Sigmoid colon (tissue), 7 donors: Measurements from ENCODE around the gene ARVCF. TPM values are rescaled to one million over a fixed set of nuclear protein-coding genes. Genes with fewer than 3 reads are reported as not detected.

Experiments used
- DNase-seq: peaks from one replicate; pipeline ENCODE4 v3.0.0-alpha.2; 2019
- H3K27ac ChIP-seq, 4 donors: fragments of 200-600 bp; sonication (generic); one replicate each; pipeline ENCODE4 v1.5.1; 2016 to 2019; ENCODE audit warnings: mild to moderate bottlenecking in 1 of 4
- H3K27me3 ChIP-seq, 3 donors: fragments of 200-600 bp; sonication (generic); one replicate each; pipeline ENCODE4 v1.5.1; 2019; ENCODE audit warnings: mild to moderate bottlenecking in 1 of 3
- H3K36me3 ChIP-seq, 4 donors: fragments of 200-600 bp; sonication (generic); one replicate each; pipeline ENCODE4 v1.5.1; 2016 to 2019
- H3K4me1 ChIP-seq, 4 donors: fragments of 200-600 bp; sonication (generic); one replicate each; pipeline ENCODE4 v1.5.1; 2017 to 2019
- H3K4me3 ChIP-seq, 4 donors: fragments of 200-600 bp; sonication (generic); one replicate each; pipeline ENCODE4 v1.5.1; 2017 to 2019; ENCODE audit warnings: mild to moderate bottlenecking in 2 of 4, moderate library complexity in 1 of 4
- H3K9me3 ChIP-seq, 4 donors: fragments of 200-600 bp in 3 of 4; sonication (generic) in 3 of 4; one replicate each; pipeline versions ENCODE4 v1.5.1 to v1.6.1; 2013 to 2019
- CTCF ChIP-seq, 4 experiments: fragments of 450-650 bp in 3 of 4; fragments of 200-600 bp in 1 of 4; IDR thresholded peaks; one replicate each; pipeline ENCODE4 v1.5.1; 2016 to 2019; ENCODE audit warnings: antibody characterized with exemption in 4 of 4, mild to moderate bottlenecking in 3 of 4, moderate library complexity in 2 of 4
- EP300 ChIP-seq, 4 donors: sonication (generic); formaldehyde crosslinking; IDR thresholded peaks; one replicate each; pipeline ENCODE4 v1.6.1; 2017; ENCODE audit warnings: antibody characterized with exemption in 4 of 4
- POLR2A ChIP-seq, 2 donors: fragments of 450-650 bp; IDR thresholded peaks; one replicate each; pipeline ENCODE4 v1.6.1; 2016; ENCODE audit warnings: antibody characterized with exemption in 2 of 2, mild to moderate bottlenecking in 2 of 2, moderate library complexity in 2 of 2
- POLR2AphosphoS5 ChIP-seq, 4 donors: sonication (generic); formaldehyde crosslinking; IDR thresholded peaks; one replicate each; pipeline ENCODE4 v1.6.1; 2017; ENCODE audit warnings: antibody characterized with exemption in 4 of 4
- WGBS, 2 donors: extraction: QIAGEN DNeasy Blood & Tissue Kit; methylation state at CpG; one replicate each; pipeline ENCODE4 v1.1.7; 2013; 5-methylcytosine and 5-hydroxymethylcytosine counted together
- intact Hi-C: fragments of 100-400 bp; cut with DNase I; formaldehyde crosslinking; loops from one replicate; pipeline ENCODE4 v1.15.1; 2023
- polyA plus RNA-seq, 3 donors: library from polyadenylated mRNA; stranded (reverse); fragments of 200-250 nt; gene quantifications; one replicate each; pipeline ENCODE4 v1.2.3, GENCODE V29; 2013
- total RNA-seq, 4 donors: library from RNA; depleted of rRNA; stranded (reverse); fragments of >200 nt; gene quantifications; one replicate each; pipeline ENCODE4 v1.1.0, GENCODE V29; 2016
- donor health status: healthy with polysubstance abuse.
- donor health status: Bipolar disorder and iron deficiency.
- donor health status: healthy.

ARVCF gene
- total and polyA plus RNA-seq, 7 donors: 3.9 to 33.8 (median 14.6) TPM

DNA sequence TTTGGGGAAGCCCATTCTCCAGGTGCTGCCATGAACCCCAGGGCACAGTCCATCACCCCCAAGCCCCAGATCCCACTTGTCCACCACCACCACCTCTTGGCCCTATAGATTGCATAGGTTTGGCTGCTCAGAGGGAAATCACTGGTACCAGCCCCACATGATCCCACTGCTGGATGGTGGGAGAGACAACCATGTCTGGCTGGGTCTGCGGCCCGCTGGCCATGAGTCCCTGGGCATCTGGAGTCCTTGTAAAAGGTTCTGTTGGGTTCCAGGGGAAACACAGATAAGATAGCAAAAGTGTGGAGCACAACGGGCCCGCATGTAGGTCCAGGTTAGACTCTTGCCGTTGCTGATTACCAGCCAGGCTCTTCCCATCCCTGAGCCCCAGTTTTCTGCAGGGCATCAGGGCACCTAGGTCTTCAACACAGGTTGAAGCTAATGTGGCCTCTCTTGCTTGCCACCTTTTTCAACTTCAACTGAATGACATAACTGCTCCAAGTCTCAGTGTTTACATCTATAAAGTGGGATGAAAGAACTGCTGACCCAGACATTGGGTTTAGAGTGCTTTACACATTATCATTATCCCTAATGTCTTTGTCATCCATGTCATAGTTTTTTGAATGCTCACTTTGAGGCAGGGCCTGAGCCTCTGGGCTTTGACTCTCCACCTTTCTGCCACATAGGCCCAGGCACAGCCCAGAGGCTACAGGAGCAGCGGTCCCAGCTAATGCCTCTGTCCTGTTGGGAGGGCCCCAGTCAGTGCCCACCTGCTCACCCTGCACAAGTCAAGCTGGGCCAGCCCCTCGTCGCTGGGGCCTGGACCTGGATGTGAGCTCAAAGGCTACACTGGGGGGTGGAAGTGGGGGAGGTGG is 3.3 kb upstream of the ARVCF start:
- intact Hi-C loops: loop anchor here (2.0 to 5.0 kb wide), 3 partner anchors 61 to 112 kb away; partner anchors contain the start of genes DGCR8, RANBP1, TRMT2A and ZDHHC8
- Histone ChIP-seq H3K9me3 (no peaks in the 10 kb centered on the region), H3K36me3 (no peaks in the 10 kb centered on the region), H3K27ac (peak overlapping the region; percentile 88 to 91 (median 88)), H3K4me1 (peaks cover 0 to 45% (median 38%) of the 10 kb centered on the region in 4 donors), H3K4me3 (peak overlapping the region; percentile 27 to 98 (median 94)), H3K27me3 (no peaks in the 10 kb centered on the region)
- DNase-seq: no peak
- TF ChIP-seq POLR2AphosphoS5 (IDR thresholded peaks at IDR 0.05): no peak
- TF ChIP-seq CTCF (IDR thresholded peaks at IDR 0.05): no peak
- no peak for TF ChIP-seq EP300 (IDR thresholded peaks at IDR 0.05)
- TF ChIP-seq POLR2A (IDR thresholded peaks at IDR 0.05): no peak
- WGBS, 2 donors: 75 to 76% methylated on average over 8 of the region's 8 CpGs

DNA sequence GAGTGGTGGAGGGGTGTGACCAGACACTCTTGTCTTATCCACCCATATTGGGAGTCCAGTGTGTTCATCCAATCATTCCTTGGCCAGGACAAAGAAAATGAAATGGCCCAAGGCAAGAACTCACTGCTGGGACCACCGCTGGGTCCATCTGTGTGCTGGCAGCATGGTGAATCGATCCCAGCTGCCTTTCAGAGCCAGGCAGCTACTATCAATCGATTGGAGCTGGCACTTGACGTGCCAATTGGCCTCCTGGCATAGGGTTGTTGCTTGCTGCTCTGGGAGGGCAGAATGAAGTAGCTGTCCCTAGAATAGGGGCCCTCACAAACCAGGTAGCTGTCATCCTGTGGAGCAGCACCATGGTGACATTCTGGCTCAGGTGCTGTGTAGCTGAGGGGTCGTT is 1.4 kb upstream of the ARVCF start:
- no peak for TF ChIP-seq POLR2A (IDR thresholded peaks at IDR 0.05)
- TF ChIP-seq EP300 (IDR thresholded peaks at IDR 0.05): no peak
- no peak for TF ChIP-seq CTCF (IDR thresholded peaks at IDR 0.05)
- no peak for TF ChIP-seq POLR2AphosphoS5 (IDR thresholded peaks at IDR 0.05)
- H3K36me3 ChIP-seq: no peaks in the 10 kb centered on the region
- H3K27me3 ChIP-seq: no peaks in the 10 kb centered on the region
- peaks cover 0 to 49% (median 42%) of the 10 kb centered on the region in 4 donors for H3K4me1 ChIP-seq
- intact Hi-C loops: no loop called here
- DNase-seq: no peak
- H3K27ac ChIP-seq: no peak overlapping the region
- no peaks in the 10 kb centered on the region for H3K9me3 ChIP-seq
- 84 to 88% methylated on average over 5 of the region's 5 CpGs for WGBS, 2 donors
- H3K4me3 ChIP-seq: no peak overlapping the region

- Histone ChIP-seq H3K27me3 (no peaks in the 10 kb centered on the region), H3K36me3 (no peaks in the 10 kb centered on the region), H3K9me3 (no peaks in the 10 kb centered on the region), H3K27ac (no peak overlapping the region), H3K4me1 (peaks cover 0 to 48% (median 40%) of the 10 kb centered on the region in 4 donors), H3K4me3 (no peak overlapping the region)
- 49 to 61% methylated on average over 9 of the region's 9 CpGs for WGBS, 2 donors
- no peak for DNase-seq
- TF ChIP-seq CTCF (IDR thresholded peaks at IDR 0.05) (no peak), POLR2A (IDR thresholded peaks at IDR 0.05) (no peak), POLR2AphosphoS5 (IDR thresholded peaks at IDR 0.05) (no peak), EP300 (IDR thresholded peaks at IDR 0.05) (no peak)
- intact Hi-C loops: no loop called here
These were observed 967 bp upstream of the ARVCF start for GRCh38 chr22:20017622-20017958.

- Histone ChIP-seq H3K36me3 (no peaks in the 10 kb centered on the region), H3K27ac (peak overlapping the region in 3 of 4 donors; percentile 26 to 63 (median 35)), H3K4me3 (peak overlapping the region; percentile 60 to 71 (median 66)), H3K9me3 (no peaks in the 10 kb centered on the region), H3K27me3 (no peaks in the 10 kb centered on the region), H3K4me1 (peaks cover 0 to 35% (median 27%) of the 10 kb centered on the region in 4 donors)
- 1 to 2% methylated on average over 101 of the region's 101 CpGs for WGBS, 2 donors
- intact Hi-C loops: no loop called here
- TF ChIP-seq POLR2A (IDR thresholded peaks at IDR 0.05) (no peak), CTCF (IDR thresholded peaks at IDR 0.05) (no peak), POLR2AphosphoS5 (IDR thresholded peaks at IDR 0.05) (no peak), EP300 (IDR thresholded peaks at IDR 0.05) (no peak)
- DNase-seq: peak; percentile 72
These were observed 471 bp downstream of the ARVCF start for GRCh38 chr22:20015971-20016733.
